HG02763 (cell line): ENCODE data around the gene SCAF8.
"Not testable (repeated sequence)": the region's sequence is repeated elsewhere in the genome, so short reads cannot be mapped to it uniquely, and the experiment has no call there.

Source experiments
- ATAC-seq: cut with Tn5 transposase; IDR thresholded peaks from one replicate; pipeline ENCODE4 v1.9.1; 2021; ENCODE audit warnings: mild to moderate bottlenecking, moderate library complexity; ENCODE audit not compliant: unreplicated experiment

Gene SCAF8

DNA sequence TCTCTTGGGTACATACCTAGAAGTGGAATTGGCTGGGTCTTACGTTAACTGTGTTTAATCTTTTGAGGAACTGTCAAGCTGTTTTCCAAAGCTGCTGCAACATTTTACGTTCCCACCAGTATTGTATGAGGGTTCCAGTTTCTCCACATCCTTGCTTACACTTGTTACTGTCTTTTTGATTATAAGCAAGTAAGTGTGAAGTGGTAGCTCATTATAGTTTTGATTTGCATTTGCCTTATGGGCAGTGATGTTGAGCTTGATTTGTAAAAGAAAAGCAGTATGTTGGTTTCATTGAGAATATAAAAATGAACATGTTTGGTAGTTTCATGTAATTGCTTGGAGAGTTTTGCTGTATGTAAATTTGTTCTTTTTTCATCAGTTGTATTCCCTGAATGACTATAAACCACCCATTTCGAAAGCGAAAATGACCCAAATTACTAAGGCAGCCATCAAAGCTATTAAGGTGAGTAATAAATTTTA, 40.4 kb downstream of the SCAF8 start:
- peak; percentile 90 for ATAC-seq

GRCh38 chr6:154779157-154779556, 45.9 kb downstream of the SCAF8 start:
- not testable (repeated sequence) for ATAC-seq

GRCh38 chr6:154782193-154782592, 49.0 kb downstream of the SCAF8 start:
- no peak for ATAC-seq

DNA sequence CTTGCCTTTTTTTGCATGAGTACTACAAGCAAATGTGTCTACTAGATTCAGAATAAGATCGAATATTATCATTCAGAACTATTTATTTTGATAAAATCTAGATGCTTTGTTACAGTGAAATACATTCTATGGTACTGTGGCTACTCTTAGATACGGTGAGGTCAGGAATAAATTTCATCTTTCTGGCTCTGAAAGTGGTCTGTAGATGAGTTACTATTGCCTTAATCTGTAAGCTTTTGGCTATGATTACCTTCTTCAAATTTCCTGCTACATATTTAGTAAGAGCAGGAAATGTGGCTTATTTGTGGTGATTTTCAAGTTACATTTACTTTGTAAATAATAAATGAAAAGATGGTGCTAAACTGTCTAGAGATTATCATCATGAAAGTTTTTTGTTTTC, 50.0 kb downstream of the SCAF8 start:
- no peak for ATAC-seq

DNA sequence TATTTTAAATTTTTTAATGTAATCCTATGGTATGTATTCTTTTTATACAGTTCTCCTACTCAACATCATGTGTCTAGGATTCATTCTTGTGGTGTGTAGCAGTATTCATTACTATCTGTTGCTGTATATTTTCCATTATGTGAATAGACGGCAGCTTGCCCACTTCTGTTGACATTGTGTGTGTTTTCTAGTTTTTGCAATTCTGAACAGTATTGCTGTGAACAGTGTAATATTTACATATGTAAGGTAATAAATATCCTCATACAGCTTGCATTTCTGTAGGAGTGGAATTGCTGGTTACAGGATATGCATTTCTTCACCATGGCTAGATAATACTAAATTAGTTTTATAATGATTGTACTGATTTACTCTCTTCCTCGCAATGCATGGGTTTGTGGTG, 51.9 kb downstream of the SCAF8 start:
- ATAC-seq = no peak

DNA sequence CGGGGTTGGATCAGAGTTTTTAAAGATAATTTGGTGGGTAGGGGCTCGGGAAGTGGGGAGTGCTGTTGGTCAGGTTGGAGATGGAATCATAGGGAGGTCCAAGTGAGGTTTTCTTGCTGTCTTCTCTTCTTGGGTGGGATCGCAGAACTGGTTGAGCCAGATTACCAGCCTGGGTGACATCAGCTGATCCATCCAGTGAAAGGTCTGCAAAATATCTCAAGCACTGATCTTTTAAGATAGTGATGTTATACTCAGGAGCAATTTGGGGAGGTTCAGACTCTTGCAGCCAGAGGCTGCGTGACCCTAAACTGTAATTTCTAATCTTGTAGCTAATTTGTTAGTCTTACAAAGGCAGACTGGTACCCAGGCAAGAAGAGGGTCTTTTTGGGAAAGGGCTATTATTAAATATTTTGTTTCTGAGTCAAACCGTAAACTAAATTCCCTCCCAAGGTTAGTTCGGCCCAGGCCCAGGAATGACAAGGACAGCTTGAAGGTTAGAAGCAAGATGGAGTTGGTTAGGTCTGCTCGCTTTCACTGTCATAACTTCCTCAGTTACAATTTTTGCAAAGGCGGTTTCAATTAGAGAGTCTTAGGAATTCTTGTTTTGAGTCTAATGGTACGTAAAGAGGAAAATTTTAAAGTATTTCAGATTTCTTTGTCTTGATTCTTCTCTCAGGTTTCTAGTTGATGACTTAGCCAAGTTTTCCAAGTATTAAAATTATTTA, 53.1 kb downstream of the SCAF8 start:
- no peak for ATAC-seq

- ATAC-seq = no peak
Observed at GRCh38 chr6:154791556-154792317, 58.5 kb downstream of the SCAF8 start.

DNA sequence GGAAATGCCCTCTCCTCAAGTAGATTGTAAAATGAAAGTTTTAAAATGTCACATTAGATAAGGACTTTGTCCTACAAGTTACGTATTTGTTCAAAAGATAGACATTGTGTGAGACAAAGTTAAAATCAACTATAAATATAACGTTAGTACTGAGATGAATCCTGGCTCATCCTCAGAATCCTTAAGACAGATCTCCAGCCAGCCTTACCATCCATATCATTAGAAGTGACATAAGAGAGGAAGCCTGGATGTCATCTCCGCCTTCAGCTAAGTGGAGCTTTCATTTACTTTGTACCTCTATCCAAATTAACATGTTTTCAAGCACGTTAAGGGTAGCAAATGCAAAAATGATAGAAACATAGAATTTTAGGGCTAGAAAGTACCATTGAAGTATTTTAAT, 59.1 kb downstream of the SCAF8 start:
- no peak for ATAC-seq

DNA sequence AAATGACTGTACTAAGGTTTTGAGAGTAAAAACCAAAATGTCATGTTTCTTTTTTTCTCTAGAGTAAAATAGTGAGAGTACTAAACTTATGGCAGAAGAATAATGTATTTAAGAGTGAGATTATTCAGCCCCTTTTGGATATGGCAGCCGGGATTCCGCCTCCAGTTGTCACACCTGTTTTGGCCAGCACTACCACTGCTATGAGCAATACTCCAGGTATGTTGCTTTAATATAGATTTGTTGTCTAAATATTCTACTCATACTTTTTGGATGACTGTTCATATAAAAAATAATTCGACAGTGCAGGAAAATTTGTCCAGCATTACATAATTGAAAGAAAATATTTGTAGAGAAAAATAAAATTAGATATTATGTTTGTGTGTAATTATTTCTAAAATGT, 59.5 kb downstream of the SCAF8 start:
- ATAC-seq = no peak

DNA sequence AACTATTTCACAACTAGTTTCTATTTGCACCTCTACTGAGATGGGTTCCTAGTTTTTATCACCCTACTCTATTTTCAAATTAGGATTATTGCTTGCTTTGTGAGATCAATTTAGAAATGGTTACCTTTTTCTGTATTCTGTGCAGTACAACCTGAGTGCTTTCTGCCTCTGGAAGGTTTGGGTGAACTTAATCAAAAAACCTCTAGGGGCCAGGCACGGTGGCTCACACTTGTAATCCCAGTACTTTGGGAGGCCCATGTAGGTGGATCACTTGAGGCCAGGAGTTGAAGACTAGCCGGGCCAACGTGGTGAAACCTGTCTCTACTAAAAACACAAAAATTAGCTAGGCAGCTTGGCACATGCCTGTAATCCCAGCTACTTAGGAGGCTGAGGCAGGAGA, 63.3 kb downstream of the SCAF8 start:
- no peak for ATAC-seq

GRCh38 chr6:154797857-154798256, 64.6 kb downstream of the SCAF8 start:
- ATAC-seq = no peak

DNA sequence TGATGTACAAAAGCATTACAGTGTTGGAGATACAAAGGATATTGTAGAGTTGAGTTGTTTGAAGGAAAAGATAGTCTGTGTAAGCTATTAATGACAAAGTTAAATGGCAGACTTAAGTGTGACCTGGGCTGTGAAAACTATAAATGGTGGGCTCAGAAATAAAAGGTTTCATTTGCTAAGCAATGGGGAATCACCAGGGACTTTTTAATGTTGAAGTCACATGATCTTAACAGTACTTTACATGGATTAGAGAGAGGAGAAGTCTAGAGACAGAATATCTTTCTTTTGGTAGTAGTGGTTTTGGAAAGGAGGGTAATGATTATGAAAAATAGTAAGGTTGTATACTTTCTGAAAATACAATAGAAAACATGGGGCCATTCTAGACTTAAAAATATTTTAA, 67.1 kb downstream of the SCAF8 start:
- ATAC-seq = no peak

DNA sequence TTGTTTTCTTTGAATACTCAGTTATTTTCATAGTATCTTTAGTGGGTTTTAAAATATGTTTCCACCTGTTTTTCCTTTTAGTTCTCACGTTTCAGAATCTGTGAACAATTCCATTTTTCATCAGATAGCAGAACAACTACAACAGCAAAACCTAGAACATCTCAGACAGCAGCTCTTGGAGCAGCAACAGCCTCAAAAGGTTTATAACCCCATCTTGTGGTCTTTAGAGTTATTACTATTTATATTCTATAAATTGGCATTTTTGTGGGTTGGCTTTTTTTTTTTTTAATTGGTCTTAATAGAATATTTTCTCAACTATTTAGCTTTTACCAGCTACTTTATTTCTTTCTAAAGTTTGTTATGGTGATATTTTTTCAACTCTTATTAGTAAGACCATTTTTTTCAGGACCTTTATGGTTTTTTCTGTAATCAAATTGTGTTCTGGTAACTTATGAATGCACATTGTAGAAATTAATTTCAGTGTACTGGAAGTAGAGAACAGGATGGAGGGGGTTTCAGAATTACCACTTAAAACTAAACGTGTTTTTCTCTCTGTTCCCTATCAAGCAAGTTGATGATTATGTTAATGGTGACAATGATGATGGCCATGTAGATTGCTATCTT, 72.2 kb downstream of the SCAF8 start:
- ATAC-seq = no peak

DNA sequence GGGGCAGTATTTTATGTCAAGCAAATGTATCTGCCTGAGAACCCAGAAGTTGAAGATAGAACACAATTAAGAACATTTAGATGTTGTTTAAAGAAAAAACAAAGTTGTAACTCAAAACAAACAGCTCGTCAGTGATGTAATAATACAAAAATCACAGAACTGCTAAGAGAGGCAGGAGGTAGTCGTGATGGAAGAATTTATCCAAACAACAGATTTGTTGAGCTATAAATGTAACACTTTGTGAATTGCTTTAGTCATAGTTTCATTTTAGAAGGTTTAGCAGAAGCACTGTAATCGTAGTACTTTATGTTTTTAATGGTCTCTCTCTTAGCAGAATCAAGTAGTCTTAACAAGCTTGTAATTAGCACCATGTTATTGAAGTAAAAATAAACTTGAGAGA, 73.6 kb downstream of the SCAF8 start:
- ATAC-seq = no peak

GRCh38 chr6:154811663-154812062, 78.4 kb downstream of the SCAF8 start:
- ATAC-seq = not testable (repeated sequence)

GRCh38 chr6:154814063-154814462, 80.8 kb downstream of the SCAF8 start:
- ATAC-seq = peak; percentile 88

- ATAC-seq = no peak
Observed at GRCh38 chr6:154815938-154816820, 83.0 kb downstream of the SCAF8 start.

- no peak for ATAC-seq
Observed at GRCh38 chr6:154821099-154821498, 87.9 kb downstream of the SCAF8 start.

DNA sequence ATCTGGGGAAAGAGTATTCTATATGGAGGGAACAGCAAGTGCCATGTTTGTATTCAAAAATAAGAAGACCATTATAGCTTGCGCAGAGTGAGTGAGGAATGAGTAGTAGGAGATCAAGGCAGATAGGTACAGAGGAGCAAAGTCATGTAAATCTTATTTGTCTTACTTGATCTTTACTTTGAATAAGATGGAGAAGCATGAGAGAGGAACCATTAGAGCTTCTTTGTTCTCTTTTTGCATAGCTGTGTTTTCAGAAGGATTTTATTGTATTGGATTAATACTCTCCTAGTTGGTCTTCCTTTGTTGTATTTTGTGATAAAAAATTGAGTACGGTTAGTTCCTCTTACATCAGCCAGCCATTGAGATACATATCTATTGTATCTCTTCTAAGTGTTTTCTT, 88.4 kb downstream of the SCAF8 start:
- ATAC-seq = no peak

DNA sequence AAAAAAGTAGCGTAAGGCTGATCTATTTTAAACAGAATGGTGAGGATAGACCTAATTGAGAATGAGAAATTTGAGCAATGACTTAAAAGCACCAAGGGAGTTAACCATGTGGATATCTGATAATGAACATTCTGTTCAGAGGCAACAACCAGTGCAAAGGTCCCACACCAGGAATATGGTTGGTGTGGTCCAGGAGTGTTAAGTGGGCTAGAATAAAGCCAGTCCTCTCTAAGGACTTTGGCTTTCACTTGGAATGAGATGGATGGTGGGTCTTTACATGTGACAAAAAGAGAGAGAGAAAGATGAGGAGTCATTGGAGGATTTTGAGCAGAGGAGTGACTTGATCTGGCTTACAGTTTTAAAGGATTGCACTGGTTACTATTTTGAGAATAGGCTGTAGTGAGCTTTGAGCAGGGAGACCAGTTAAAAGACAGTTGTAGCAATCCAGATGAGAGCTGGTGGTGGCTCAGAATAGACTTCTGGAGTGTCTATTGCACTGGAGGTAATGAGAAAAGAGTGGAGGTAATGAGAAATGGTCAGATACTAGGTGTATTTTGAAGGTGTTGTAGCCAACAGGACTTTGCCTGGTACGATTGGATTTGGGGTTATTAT, 89.8 kb downstream of the SCAF8 start:
- ATAC-seq = no peak
